ENCODE data around the gene ERFL.
A peak's percentile ranks its signal among the peaks of the same experiment; 100 is the strongest.

The ERFL gene

DNA sequence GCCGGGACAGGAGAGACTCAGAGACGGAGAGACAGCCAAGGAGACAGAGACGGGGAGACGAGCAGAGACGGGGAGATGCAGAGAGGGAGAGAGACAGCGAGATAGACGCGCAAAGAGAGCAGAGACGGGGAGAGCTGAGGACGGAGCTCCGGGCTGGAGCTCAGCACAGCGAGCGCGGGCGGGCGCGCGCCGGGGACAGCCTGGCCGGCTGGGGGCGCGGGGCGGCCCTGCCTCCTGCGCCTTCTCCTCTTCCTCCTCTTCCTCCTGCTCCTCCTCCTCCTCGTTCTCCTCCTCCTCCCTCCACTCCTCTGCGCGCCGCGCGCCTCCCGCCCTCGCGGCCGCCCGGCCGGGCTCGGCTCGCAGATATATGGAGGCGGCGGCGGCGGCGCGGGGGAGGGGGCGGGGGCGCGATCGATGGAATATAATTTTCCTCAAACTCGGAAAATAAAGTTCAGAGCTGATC, at the start of gene ERFL:
TSS of gene ERFL (minus strand) at position 229 of the 463 bp plus-strand sequence. CDS start 15,530 bp downstream, outside the sequence.
- H3K4me3 ChIP-seq (ENCODE audit: low read depth, low read length) = peak within 1 kb of the TSS; percentile 52
- DNase-seq (ENCODE audit: low read depth, low spot score) = no peak
- POLR2A ChIA-PET = no interaction called here
- TF ChIP-seq, protein P1, sequence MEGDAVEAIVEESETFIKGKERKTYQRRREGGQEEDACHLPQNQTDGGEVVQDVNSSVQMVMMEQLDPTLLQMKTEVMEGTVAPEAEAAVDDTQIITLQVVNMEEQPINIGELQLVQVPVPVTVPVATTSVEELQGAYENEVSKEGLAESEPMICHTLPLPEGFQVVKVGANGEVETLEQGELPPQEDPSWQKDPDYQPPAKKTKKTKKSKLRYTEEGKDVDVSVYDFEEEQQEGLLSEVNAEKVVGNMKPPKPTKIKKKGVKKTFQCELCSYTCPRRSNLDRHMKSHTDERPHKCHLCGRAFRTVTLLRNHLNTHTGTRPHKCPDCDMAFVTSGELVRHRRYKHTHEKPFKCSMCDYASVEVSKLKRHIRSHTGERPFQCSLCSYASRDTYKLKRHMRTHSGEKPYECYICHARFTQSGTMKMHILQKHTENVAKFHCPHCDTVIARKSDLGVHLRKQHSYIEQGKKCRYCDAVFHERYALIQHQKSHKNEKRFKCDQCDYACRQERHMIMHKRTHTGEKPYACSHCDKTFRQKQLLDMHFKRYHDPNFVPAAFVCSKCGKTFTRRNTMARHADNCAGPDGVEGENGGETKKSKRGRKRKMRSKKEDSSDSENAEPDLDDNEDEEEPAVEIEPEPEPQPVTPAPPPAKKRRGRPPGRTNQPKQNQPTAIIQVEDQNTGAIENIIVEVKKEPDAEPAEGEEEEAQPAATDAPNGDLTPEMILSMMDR (IDR thresholded peaks at IDR 0.05; ENCODE audit: insufficient read depth, low read length, missing control alignments) = no peak
- CTCF ChIA-PET = interaction anchor here (0.6 to 1.5 kb wide), 3 partner anchors 8 to 107 kb away, joined by 3 to 4 read pairs (median 4); no protein-coding TSS in a partner anchor

DNA sequence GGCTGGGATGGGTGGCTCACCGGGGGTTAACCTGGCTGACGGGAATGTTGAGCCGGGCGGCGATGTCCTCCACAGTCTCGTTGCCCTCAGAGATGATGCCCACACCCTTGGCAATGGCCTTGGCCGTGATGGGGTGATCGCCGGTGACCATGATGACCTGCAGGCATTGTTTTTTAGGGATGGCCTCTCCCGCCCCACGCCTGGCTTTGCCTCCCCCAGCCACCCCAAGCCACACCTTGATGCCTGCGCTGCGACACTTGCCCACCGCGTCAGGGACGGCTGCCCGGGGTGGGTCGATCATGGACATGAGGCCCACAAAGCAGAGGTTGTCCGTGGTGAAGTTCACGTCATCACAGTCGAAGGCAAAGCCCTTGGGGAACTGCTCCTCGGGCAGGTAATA, 49.7 kb upstream of the ERFL start:
- ChIA-PET CTCF (no interaction called here), POLR2A (no interaction called here)
- no peak for DNase-seq (ENCODE audit: low read depth, low spot score)
- no peak overlapping the region for H3K4me3 ChIP-seq (ENCODE audit: low read depth, low read length)
- TF ChIP-seq, protein P1 (IDR thresholded peaks at IDR 0.05; ENCODE audit: insufficient read depth, low read length, missing control alignments) = no peak

GRCh38 chr19:41974652-41975051, 46.4 kb upstream of the ERFL start:
- DNase-seq (ENCODE audit: low read depth, low spot score) = no peak
- ChIA-PET CTCF (interaction anchor here (0.6 kb wide), 1 partner anchor 134 kb away, joined by 3 read pairs; no protein-coding TSS in a partner anchor), POLR2A (no interaction called here)
- TF ChIP-seq, protein P1 (IDR thresholded peaks at IDR 0.05; ENCODE audit: insufficient read depth, low read length, missing control alignments) = no peak
- H3K4me3 ChIP-seq (ENCODE audit: low read depth, low read length) = no peak overlapping the region

GRCh38 chr19:41971363-41971762, 43.1 kb upstream of the ERFL start:
- DNase-seq (ENCODE audit: low read depth, low spot score) = no peak
- CTCF ChIA-PET = no interaction called here

GRCh38 chr19:41969772-41970458, 41.7 kb upstream of the ERFL start:
- TF ChIP-seq, protein P1 (IDR thresholded peaks at IDR 0.05; ENCODE audit: insufficient read depth, low read length, missing control alignments) = no peak
- POLR2A ChIA-PET = no interaction called here
- CTCF ChIA-PET = no interaction called here
- no peak for DNase-seq (ENCODE audit: low read depth, low spot score)
- H3K4me3 ChIP-seq (ENCODE audit: low read depth, low read length) = no peak overlapping the region

More at GRCh38 chr19:41971363-41971762, 43.1 kb upstream of the ERFL start:
- TF ChIP-seq, protein P1 (IDR thresholded peaks at IDR 0.05; ENCODE audit: insufficient read depth, low read length, missing control alignments) = no peak
- no peak overlapping the region for H3K4me3 ChIP-seq (ENCODE audit: low read depth, low read length)
- POLR2A ChIA-PET = no interaction called here

- ChIA-PET CTCF (no interaction called here), POLR2A (no interaction called here)
- TF ChIP-seq, protein P1 (IDR thresholded peaks at IDR 0.05; ENCODE audit: insufficient read depth, low read length, missing control alignments) = no peak
- no peak for DNase-seq (ENCODE audit: low read depth, low spot score)
- H3K4me3 ChIP-seq (ENCODE audit: low read depth, low read length) = no peak overlapping the region
Measured at GRCh38 chr19:41968751-41969595, 40.7 kb upstream of the ERFL start.
